T-helper 2 cell treated with Interferon-gamma antibody and Interleukin-4, amounts not matched to agents 5 μg/mL and 100 μg/mL, for 36 hours (primary cell): ENCODE data around the gene UBE3C.
"Not testable (repeated sequence)": the region's sequence is repeated elsewhere in the genome, so short reads cannot be mapped to it uniquely, and the experiment has no call there.

ENCODE experiments used
- DNase-seq: peaks from one replicate; pipeline ENCODE4 v3.0.0; 2021; ENCODE audit warnings: low spot score
- H3K27ac Mint-ChIP-seq: one replicate; pipeline ENCODE4 v1.8.0; 2021; ENCODE audit warnings: mild to moderate bottlenecking, mixed read lengths
- H3K27me3 Mint-ChIP-seq: one replicate; pipeline ENCODE4 v1.8.0; 2021; ENCODE audit warnings: low read depth, mixed read lengths
- H3K36me3 Mint-ChIP-seq: one replicate; pipeline ENCODE4 v1.8.0; 2021; ENCODE audit warnings: low read depth, mixed read lengths
- H3K4me1 Mint-ChIP-seq: one replicate; pipeline ENCODE4 v1.8.0; 2021; ENCODE audit warnings: low read depth, mixed read lengths
- H3K4me3 Mint-ChIP-seq: one replicate; pipeline ENCODE4 v1.8.0; 2022; ENCODE audit warnings: mild to moderate bottlenecking, moderate library complexity, mixed read lengths
- H3K9me3 Mint-ChIP-seq: one replicate; pipeline ENCODE4 v1.8.0; 2021; ENCODE audit warnings: mixed read lengths

The UBE3C gene

DNA sequence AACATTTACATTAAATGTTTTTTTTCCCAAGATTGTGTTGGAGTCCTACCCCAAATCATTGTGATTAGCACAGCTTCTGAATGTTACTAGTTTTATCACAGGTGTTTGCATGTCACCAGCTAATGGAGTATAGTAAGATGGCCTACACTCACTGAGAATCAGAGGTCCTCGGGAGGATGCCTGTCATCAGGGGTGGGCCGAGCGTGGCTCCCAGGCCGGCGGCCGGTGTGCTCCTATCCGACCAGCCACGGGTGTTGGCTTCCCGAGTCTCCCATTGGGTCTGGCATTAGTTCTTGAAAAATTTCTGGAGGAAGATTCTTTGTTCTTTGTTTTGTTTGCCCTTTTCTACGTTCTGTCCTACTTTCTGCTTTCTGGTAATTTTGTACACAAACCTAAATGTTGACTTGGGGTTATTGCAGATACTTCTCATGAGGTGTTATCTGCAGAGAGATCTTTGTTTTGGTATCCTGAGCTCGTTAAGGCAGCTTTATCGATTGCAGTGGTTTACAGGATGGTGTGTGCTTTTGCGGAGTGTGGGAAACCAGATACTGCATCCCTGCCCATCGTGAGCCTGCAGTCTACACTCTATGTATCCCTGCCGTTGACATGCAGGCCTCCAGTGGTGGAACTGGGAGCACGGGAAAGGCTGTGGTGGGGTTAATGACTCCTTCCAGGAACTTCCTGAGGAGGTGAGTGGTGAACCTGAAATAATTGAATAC is 130.8 kb downstream of the UBE3C start:
- H3K9me3 Mint-ChIP-seq: no peaks in the 10 kb centered on the region
- H3K4me1 Mint-ChIP-seq: peaks cover 6% of the 10 kb centered on the region
- no peaks in the 10 kb centered on the region for H3K27me3 Mint-ChIP-seq
- peaks cover 36% of the 10 kb centered on the region for H3K36me3 Mint-ChIP-seq
- H3K27ac Mint-ChIP-seq: no peak overlapping the region
- DNase-seq: no peak
- H3K4me3 Mint-ChIP-seq: no peak overlapping the region

DNA sequence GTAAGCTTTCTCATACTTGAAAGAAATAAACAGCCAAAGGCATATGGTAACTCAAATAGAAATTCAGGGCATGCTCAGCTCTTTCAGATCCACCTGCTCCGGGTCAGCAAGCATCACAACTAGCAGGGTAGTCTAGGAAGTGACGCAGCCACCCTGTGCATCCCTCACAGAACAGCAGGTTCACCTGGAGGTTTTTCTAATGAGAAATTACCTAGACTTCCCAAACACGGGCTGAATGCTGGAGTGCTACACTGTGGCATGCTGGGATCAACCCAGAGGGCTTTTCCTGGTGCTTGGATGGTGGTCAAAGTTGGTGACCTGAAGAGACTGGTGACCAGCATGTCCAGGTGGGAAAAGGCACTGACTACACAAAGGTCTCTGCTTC is 131.3 kb downstream of the UBE3C start:
- H3K4me1 Mint-ChIP-seq: peaks cover 6% of the 10 kb centered on the region
- peaks cover 36% of the 10 kb centered on the region for H3K36me3 Mint-ChIP-seq
- no peak for DNase-seq
- no peaks in the 10 kb centered on the region for H3K27me3 Mint-ChIP-seq
- H3K9me3 Mint-ChIP-seq: no peaks in the 10 kb centered on the region
- H3K4me3 Mint-ChIP-seq: no peak overlapping the region
- no peak overlapping the region for H3K27ac Mint-ChIP-seq

DNA sequence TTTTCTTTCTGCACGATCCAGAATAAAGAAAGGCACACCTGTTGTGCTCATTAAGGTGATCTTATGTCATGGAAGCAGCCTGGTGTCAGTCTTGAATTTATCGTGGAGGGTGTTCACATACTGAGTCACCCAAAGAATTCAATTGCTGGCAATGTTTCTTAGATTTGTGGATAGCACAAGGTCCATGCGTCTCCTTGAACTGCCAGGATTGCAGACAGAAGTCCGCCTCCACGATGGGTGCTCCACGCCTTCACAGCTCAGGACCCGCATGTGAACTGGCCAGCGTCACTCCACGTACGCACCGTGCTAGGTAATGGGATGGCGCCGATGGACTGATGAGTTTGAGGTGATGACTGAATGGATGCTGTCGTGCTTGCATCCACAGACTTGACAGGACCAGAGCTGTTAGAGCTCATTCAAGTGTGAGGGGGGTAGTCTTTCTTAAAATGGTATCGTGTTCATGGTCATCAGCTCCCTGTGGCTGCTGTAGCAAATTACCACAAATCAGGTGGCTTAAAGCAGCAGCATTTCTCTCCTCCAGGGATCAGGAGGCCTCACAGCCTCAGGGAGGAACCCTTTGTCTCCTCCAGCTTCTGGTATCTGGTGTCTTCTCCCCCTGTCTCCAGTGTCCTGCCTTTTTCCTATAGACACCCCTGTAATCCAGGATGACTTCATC is 132.7 kb downstream of the UBE3C start:
- no peaks in the 10 kb centered on the region for H3K9me3 Mint-ChIP-seq
- peaks cover 29% of the 10 kb centered on the region for H3K36me3 Mint-ChIP-seq
- H3K27ac Mint-ChIP-seq: no peak overlapping the region
- no peak for DNase-seq
- peaks cover 8% of the 10 kb centered on the region for H3K4me1 Mint-ChIP-seq
- no peak overlapping the region for H3K4me3 Mint-ChIP-seq
- H3K27me3 Mint-ChIP-seq: no peaks in the 10 kb centered on the region

- Mint-ChIP-seq H3K27ac (no peak overlapping the region), H3K9me3 (no peaks in the 10 kb centered on the region), H3K4me3 (no peak overlapping the region), H3K4me1 (peaks cover 13% of the 10 kb centered on the region), H3K36me3 (peaks cover 28% of the 10 kb centered on the region), H3K27me3 (no peaks in the 10 kb centered on the region)
- DNase-seq: no peak
Observed at GRCh38 chr7:157271991-157272324, 133.2 kb downstream of the UBE3C start.

DNA sequence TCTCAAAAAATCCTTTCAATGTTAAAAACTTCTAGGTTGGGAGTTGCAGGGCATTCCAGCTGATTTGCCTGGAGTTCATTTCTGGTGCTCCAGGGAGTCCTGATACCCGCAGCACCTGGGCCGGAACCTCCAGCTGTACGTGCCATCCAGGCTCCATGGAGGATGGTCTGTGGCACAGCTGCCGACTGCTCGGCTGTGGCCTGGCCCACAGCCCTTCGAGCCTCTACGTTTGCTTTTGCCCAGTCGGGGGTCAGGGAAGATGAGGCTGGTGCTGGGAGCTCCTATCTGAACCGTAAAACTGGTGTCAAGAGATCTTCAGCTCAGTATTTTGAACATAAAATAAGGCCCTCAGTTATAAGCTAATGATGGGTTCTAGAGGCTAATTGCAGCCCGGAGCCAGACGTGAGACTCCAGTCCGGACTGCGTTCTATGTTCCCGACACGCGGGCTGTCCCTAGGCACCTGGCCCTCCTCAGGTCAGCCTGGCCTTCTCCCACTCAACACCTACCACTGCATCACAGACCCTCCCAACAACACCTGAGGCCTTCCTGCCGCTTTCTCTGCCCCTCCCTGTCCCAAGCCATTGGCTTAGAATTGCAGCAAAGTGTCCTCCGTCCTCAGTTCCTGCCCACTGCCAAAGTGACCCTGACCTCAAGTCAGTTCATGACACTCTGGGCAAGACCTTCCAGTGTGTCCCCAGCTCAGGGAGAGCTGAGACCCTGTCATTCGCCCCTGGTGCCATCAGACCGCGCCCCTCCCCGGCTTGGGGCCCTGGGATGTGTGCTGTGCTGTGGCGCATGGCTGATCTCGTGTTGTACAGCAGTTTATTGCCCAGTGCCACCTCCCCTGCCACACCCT is 133.9 kb downstream of the UBE3C start:
- Mint-ChIP-seq H3K4me1 (peaks cover 17% of the 10 kb centered on the region), H3K9me3 (no peaks in the 10 kb centered on the region), H3K4me3 (no peak overlapping the region), H3K27me3 (no peaks in the 10 kb centered on the region), H3K36me3 (peaks cover 25% of the 10 kb centered on the region), H3K27ac (no peak overlapping the region)
- DNase-seq: no peak

DNA sequence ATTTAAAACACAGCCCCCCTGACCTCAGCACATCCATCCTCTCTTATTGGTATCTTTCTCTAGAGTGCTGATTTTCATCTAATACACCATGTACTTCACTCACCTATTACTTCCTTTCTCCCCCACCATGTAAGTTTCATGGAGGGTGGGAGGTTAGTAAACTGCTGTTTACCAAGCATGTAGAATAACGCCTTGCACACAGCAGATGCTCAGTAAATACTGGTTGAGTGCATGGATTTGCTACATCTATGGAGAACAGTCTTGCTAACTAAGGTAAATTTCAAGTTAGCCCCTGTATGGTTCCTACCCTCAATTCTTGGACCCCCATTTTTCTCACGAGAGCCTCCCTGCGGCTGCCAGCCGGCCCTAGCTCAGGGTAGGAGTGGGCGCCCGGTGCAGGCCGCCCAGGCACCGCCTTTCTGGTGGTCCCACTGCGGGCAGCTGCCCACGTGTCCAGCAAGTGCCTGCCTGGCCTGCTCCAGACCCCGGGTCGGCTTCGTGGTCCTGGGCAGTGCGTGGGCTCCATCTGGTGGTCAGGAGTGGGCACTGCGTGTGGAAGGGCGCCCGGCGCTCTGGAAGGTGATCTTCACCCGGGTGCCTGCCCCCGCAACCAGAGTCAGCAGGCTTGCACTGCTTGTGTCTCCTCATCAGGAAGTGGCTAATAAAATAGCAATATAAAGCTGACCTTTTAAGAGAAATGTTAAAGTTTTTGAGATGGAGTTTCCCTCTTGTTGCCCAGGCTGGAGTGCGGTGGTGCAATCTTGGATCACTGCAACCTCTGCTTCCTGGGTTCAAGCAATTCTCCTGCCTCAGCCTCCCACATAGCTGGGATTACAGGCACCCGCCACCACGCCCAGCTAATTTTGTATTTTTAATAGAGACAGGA is 134.7 kb downstream of the UBE3C start:
- H3K36me3 Mint-ChIP-seq: peaks cover 19% of the 10 kb centered on the region
- no peak overlapping the region for H3K27ac Mint-ChIP-seq
- H3K27me3 Mint-ChIP-seq: peaks cover 2% of the 10 kb centered on the region
- peaks cover 18% of the 10 kb centered on the region for H3K4me1 Mint-ChIP-seq
- no peak overlapping the region for H3K4me3 Mint-ChIP-seq
- H3K9me3 Mint-ChIP-seq: no peaks in the 10 kb centered on the region
- peak; percentile 50 for DNase-seq

GRCh38 chr7:157274094-157274634 is 135.4 kb downstream of the UBE3C start:
- not testable (repeated sequence) for H3K27me3 Mint-ChIP-seq, H3K27ac Mint-ChIP-seq, H3K4me3 Mint-ChIP-seq, DNase-seq, H3K9me3 Mint-ChIP-seq
- H3K36me3 Mint-ChIP-seq: peaks cover 15% of the 10 kb centered on the region
- H3K4me1 Mint-ChIP-seq: peaks cover 18% of the 10 kb centered on the region

DNA sequence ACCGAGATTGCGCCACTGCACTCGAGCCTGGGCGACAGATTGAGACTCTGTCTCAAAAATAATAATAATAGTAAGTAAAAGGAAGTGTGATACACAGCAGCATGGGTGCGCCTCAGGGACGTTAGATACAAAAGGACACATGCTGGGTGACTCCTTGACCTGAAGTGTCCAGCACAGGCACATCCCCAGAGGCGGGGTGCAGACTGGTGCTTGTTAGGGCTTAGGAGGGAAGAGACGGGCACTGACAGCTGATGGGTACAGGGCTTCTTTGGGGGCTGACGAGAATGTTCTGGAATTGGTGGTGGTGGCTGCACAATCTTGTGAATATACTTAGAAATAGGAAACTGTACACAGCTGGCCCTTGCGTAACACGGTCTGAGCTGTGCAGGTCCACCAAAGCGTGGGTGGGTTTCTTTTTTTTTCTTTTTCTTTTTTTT is 136.3 kb downstream of the UBE3C start:
- Mint-ChIP-seq H3K27me3 (peaks cover 6% of the 10 kb centered on the region), H3K4me1 (peaks cover 12% of the 10 kb centered on the region), H3K36me3 (peaks cover 7% of the 10 kb centered on the region), H3K27ac (no peak overlapping the region), H3K4me3 (no peak overlapping the region), H3K9me3 (no peaks in the 10 kb centered on the region)
- DNase-seq: no peak

GRCh38 chr7:157276091-157276561 is 137.4 kb downstream of the UBE3C start:
- no peak for DNase-seq
- Mint-ChIP-seq H3K4me3 (no peak overlapping the region), H3K36me3 (peaks cover 1% of the 10 kb centered on the region), H3K4me1 (peaks cover 12% of the 10 kb centered on the region), H3K27me3 (peaks cover 6% of the 10 kb centered on the region), H3K27ac (no peak overlapping the region), H3K9me3 (no peaks in the 10 kb centered on the region)

GRCh38 chr7:157276731-157277562 is 138.2 kb downstream of the UBE3C start:
- Mint-ChIP-seq H3K27ac (peak overlapping the region; percentile 75), H3K9me3 (no peaks in the 10 kb centered on the region), H3K4me1 (peaks cover 12% of the 10 kb centered on the region), H3K4me3 (no peak overlapping the region), H3K36me3 (no peaks in the 10 kb centered on the region), H3K27me3 (peaks cover 6% of the 10 kb centered on the region)
- DNase-seq: no peak

DNA sequence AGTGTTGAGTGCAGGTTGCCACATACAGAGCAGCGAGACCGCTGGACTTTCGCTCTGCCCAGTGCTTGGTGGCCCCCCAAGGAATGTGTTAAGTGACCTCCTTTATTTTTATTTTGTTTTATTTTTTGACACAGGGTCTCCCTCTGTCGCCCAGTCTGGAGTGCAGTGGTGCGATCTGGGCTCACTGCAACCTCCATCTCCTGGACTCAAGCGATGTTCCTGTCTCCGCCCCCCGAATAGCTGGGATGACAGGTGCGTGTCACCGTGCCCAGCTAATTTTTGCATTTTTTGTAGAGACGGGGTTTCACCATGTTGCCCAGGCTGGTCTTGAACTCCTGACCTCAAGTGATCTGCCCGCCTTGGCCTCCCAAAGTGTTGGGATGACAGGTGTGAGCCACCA is 138.8 kb downstream of the UBE3C start:
- Mint-ChIP-seq H3K4me1 (peaks cover 12% of the 10 kb centered on the region), H3K4me3 (peak overlapping the region; percentile 18), H3K27ac (peak overlapping the region; percentile 65)
- H3K9me3 Mint-ChIP-seq, H3K27me3 Mint-ChIP-seq, H3K36me3 Mint-ChIP-seq, DNase-seq: not testable (repeated sequence)

- peak overlapping the region; percentile 60 for H3K27ac Mint-ChIP-seq
- H3K4me1 Mint-ChIP-seq: peaks cover 12% of the 10 kb centered on the region
- H3K27me3 Mint-ChIP-seq: peaks cover 6% of the 10 kb centered on the region
- no peaks in the 10 kb centered on the region for H3K36me3 Mint-ChIP-seq
- H3K9me3 Mint-ChIP-seq: no peaks in the 10 kb centered on the region
- no peak for DNase-seq
- peak overlapping the region; percentile 51 for H3K4me3 Mint-ChIP-seq
Observed at GRCh38 chr7:157278167-157278790, 139.6 kb downstream of the UBE3C start.
